ENCODE data around the gene NOTO.

Gene NOTO

GRCh38 chr2:73233154-73233931 is 31.0 kb downstream of the NOTO start, which contains the start of gene PRADC1 (continued):
- TF ChIP-seq GLIS2 (tag by site-specific recombination; IDR thresholded peaks at IDR 0.05) (peak; percentile 99), BCL11B (tag by site-specific recombination; IDR thresholded peaks at IDR 0.05; ENCODE audit: low read depth) (peak; percentile 97), FEZF1 (tag by site-specific recombination; IDR thresholded peaks at IDR 0.05) (peak; percentile 39; the same call in 1 of the 2 replicates), ZNF76 (tag by site-specific recombination; IDR thresholded peaks at IDR 0.05; ENCODE audit: borderline replicate concordance, low read depth) (peak; percentile 65; the same call in 1 of the 2 replicates), ZNF391 (tag by site-specific recombination; IDR thresholded peaks at IDR 0.05; ENCODE audit: borderline replicate concordance, low read depth) (peak; percentile 82; the same call in 1 of the 2 replicates), PATZ1 (tag by site-specific recombination; IDR thresholded peaks at IDR 0.05) (peak; percentile 80; the same call in 1 of the 2 replicates), KLF9 (tag by site-specific recombination; IDR thresholded peaks at IDR 0.05; ENCODE audit: low read depth) (peak; percentile 94), ZBTB17 (tag by site-specific recombination; IDR thresholded peaks at IDR 0.05) (peak; percentile 100), GLI4 (tag by site-specific recombination; IDR thresholded peaks at IDR 0.05) (no peak), ZNF366 (tag by site-specific recombination; conservative IDR thresholded peaks at IDR 0.05) (peak; percentile 28; the same call in 1 of the 2 replicates), GLI2 (tag by site-specific recombination; IDR thresholded peaks at IDR 0.05; ENCODE audit: borderline replicate concordance, low read depth) (no peak), KLF16 (tag by site-specific recombination; IDR thresholded peaks at IDR 0.05) (peak; percentile 99), IKZF3 (tag by site-specific recombination; IDR thresholded peaks at IDR 0.05) (peak; percentile 50; the same call in 1 of the 2 replicates), EGR2 (tag by site-specific recombination; IDR thresholded peaks at IDR 0.05; ENCODE audit: low read depth) (peak; percentile 83), ZNF785 (tag by site-specific recombination; IDR thresholded peaks at IDR 0.05) (peak; percentile 44; the same call in 1 of the 2 replicates), ZIC2 (tag by site-specific recombination; IDR thresholded peaks at IDR 0.05) (peak; percentile 95), ZNF2 (tag by site-specific recombination; IDR thresholded peaks at IDR 0.05) (peak; percentile 47; the same call in 1 of the 2 replicates), ZNF791 (tag by site-specific recombination; IDR thresholded peaks at IDR 0.05) (peak; percentile 65; the same call in 1 of the 2 replicates), WT1 (tag by site-specific recombination; IDR thresholded peaks at IDR 0.05) (peak; percentile 41; the same call in 1 of the 2 replicates), ZNF626 (tag by site-specific recombination; IDR thresholded peaks at IDR 0.05) (no peak), SP7 (tag by site-specific recombination; IDR thresholded peaks at IDR 0.05) (peak; percentile 65), ZFP41 (tag by site-specific recombination; IDR thresholded peaks at IDR 0.05; ENCODE audit: borderline replicate concordance) (no peak), ZNF777 (tag by site-specific recombination; IDR thresholded peaks at IDR 0.05; ENCODE audit: borderline replicate concordance) (peak; percentile 54; the same call in 1 of the 2 replicates), ZXDB (tag by site-specific recombination; IDR thresholded peaks at IDR 0.05) (peak; percentile 64), HIC1 (tag by site-specific recombination; IDR thresholded peaks at IDR 0.05) (peak; percentile 91), ZNF664 (tag by site-specific recombination; IDR thresholded peaks at IDR 0.05) (no peak; the same call in 1 of the 2 replicates), ZNF157 (tag by site-specific recombination; IDR thresholded peaks at IDR 0.05) (no peak)
- TF ChIP-seq, protein P1, sequence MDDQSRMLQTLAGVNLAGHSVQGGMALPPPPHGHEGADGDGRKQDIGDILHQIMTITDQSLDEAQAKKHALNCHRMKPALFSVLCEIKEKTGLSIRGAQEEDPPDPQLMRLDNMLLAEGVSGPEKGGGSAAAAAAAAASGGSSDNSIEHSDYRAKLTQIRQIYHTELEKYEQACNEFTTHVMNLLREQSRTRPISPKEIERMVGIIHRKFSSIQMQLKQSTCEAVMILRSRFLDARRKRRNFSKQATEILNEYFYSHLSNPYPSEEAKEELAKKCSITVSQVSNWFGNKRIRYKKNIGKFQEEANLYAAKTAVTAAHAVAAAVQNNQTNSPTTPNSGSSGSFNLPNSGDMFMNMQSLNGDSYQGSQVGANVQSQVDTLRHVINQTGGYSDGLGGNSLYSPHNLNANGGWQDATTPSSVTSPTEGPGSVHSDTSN (CRISPR knock-in tag; IDR thresholded peaks at IDR 0.05): peak; percentile 74; the same call in 1 of the 2 replicates
- TF ChIP-seq, protein P2, sequence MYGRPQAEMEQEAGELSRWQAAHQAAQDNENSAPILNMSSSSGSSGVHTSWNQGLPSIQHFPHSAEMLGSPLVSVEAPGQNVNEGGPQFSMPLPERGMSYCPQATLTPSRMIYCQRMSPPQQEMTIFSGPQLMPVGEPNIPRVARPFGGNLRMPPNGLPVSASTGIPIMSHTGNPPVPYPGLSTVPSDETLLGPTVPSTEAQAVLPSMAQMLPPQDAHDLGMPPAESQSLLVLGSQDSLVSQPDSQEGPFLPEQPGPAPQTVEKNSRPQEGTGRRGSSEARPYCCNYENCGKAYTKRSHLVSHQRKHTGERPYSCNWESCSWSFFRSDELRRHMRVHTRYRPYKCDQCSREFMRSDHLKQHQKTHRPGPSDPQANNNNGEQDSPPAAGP (tag by site-specific recombination; IDR thresholded peaks at IDR 0.05): 0 out of 2 replicates have a peak, but pooled peaks have one; percentile 34
- TF ChIP-seq, protein P3, sequence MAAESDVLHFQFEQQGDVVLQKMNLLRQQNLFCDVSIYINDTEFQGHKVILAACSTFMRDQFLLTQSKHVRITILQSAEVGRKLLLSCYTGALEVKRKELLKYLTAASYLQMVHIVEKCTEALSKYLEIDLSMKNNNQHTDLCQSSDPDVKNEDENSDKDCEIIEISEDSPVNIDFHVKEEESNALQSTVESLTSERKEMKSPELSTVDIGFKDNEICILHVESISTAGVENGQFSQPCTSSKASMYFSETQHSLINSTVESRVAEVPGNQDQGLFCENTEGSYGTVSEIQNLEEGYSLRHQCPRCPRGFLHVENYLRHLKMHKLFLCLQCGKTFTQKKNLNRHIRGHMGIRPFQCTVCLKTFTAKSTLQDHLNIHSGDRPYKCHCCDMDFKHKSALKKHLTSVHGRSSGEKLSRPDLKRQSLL (tag by site-specific recombination; IDR thresholded peaks at IDR 0.05): 0 out of 2 replicates have a peak, but pooled peaks have one; percentile 5

All from HEK293 (cell line).